A172 (cell line): ENCODE measurements around the gene CLIC1. TPM values are rescaled to one million over a fixed set of nuclear protein-coding genes. Genes with fewer than 3 reads are reported as not detected.
"Not testable (repeated sequence)": the region's sequence is repeated elsewhere in the genome, so short reads cannot be mapped to it uniquely, and the experiment has no call there.

Source experiments
- DNase-seq: peaks from one replicate; pipeline ENCODE4 v3.0.0-alpha.2; 2015; ENCODE audit warnings: low spot score
- total RNA-seq: library from RNA; depleted of rRNA; stranded (reverse); fragments of >200 nt; shearing (Covaris generic); gene quantifications from 2 replicates; pipeline ENCODE4 v1.2.3, GENCODE V29; 2014

CLIC1 gene
- total RNA-seq, 1 experiment from 2014 or later, result 1,153 TPM

GRCh38 chr6:31722173-31722572 is 14.2 kb downstream of the CLIC1 start:
- DNase-seq, result no peak

- no peak for DNase-seq
Measured at GRCh38 chr6:31721351-31722020, 14.8 kb downstream of the CLIC1 start, which contains the start of gene LY6G6C. Gene LY6G6C (minus strand): TSS chr6:31721746. CDS start chr6:31721679, 67 bp downstream.

DNA sequence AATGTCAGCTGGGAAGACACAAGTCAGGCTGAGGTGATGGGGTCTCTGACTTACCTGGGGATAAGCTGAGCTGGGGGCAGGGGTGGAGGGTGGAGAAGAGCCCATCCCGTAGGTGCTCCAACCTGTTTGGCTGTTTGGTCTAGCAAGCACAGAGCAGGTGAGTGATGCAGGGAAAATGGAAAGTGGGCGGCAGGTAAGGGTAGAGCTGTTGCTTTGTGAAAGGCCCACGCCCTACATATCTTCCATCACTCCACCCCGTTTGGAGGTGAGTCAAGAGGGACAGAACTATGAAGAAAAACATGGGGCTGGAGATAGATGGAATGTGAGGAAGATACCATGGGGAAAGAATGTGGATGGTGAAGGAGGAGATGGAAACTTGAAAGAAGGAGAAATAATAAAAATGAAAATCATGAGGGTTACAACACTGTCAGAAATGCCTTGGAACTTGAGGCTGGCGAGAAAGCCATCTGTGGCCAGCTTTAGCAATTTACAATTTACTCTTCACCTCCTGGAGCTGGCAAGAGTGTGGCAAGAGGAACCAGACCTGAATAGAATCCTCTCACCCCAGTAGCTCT is 16.0 kb downstream of the CLIC1 start:
- DNase-seq, result no peak

DNA sequence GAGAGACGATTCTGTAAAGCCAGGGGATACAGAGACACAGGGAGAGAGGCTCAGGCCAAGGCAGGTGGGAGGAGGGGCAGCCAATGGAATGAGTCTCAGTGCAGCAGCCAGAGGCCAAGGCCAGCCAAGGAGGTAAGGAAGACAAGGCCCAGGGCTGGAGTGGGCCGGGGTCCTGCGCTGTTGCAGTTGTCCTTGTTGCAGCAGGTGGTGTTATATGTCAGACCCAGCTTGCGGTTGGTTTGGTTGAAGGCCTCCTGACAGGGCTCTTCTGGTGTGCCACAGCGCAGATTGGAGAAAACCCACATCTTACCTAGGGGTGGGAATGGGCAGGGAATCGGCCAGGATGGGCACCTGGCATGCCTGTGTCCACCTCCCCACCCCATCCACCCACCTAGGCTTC is 17.3 kb downstream of the CLIC1 start:
- DNase-seq, result no peak

DNA sequence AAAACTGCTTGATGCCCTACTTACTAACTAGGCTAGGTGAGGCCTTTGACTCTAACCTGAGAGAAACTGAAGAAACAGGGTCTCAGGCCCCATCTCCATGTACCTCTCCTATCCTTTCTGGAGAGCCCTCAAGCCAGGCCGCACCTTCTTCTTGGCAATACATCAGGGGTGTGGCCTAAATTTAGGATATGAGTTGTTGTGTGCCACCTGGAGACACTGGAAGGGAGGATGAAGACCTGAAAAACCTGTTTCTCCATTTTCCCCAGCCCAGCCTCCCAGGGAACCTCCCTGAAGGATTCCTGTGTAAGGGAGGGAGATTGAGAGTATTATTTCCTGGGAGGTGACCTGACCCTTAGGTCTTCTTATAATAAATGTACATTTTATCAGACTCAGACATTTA is 18.1 kb downstream of the CLIC1 start:
- DNase-seq, result no peak

- no peak for DNase-seq
Measured at GRCh38 chr6:31717499-31718222, 18.7 kb downstream of the CLIC1 start.

DNA sequence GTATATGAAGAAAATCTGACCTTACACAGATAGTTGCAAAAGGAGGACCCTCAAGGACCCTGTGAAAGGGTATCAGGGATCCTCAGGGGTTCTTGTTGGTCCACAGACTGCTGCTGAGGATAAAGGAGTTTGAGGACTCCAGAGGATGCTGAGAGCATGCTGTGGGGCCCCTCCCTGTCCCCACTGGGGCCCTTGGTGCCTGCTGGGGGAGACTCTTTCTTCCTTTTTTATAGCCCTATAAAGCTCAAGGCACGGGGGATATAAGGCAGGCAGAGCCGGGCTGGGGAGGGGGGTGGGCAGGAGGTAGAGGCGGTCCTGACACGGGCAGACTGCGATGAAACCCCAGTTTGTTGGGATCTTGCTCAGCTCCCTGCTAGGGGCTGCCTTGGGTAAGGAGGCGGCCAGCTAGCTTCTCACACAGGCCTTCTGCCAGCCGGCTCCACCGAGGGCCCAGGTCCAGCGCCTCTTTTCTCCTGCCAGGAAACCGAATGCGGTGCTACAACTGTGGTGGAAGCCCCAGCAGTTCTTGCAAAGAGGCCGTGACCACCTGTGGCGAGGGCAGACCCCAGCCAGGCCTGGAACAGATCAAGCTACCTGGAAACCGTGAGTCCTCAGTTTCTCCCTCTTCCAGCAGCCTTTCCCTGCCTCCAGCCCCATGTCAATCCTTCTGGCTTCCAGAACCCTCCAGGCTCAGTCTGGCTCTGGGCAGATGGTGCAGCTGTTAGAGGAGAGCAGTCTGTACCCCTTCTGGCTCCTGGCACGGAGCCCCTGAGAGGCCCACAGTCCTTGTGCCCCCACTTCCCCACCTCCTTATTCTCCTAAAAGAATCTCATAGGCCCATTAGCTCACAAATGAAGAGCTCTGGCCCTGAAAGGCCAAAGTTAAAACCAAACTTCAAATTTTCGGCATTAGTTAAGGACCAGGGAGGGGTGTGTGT is 21.0 kb downstream of the CLIC1 start, which contains the start of gene LY6G6D:
TSS of gene LY6G6D (plus strand) at position 327 of the 937 bp plus-strand sequence. CDS start at position 335, 8 bp downstream.
- no peak for DNase-seq

GRCh38 chr6:31713991-31714684 is 22.2 kb downstream of the CLIC1 start:
- DNase-seq, result no peak

DNA sequence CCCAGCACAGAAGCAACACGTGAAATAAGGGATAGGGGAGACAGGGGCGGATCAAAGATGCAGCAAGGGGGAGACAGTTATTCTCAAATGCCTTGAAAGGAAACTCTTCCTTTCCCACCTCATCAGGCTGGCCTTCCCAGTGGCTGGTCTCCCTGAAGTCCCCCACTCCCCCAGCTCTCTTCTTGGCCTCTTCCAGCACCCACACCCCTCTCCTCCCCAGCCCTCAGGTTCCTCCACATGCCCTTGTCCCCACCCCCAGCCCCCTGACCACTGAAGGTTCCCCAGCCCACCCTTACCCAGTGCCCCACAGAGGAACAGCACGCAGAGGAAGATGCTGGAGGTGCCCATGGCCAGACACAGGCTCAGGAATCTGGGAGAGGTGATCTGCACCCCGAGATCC is 22.9 kb downstream of the CLIC1 start:
- no peak for DNase-seq

GRCh38 chr6:31712296-31712695 is 24.0 kb downstream of the CLIC1 start:
- no peak for DNase-seq

DNA sequence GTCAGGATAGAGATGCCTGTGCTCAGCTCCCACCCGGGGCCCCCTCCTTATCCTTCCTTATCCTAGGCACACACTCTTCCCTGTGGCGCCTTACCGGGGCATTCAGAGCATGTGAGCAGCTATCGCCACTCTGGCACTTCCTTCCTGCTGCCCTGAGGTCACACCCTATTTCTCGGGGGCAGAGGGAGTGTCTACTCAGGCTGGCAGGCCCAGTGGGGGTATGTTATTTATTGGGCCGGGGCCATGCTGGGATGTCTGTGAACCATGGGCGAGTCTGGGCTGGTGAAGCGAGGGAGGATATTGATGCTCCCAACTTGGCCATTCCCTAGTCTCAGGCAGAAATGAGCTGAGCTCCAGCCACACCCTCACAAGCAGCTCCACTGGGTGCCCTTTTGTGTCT is 25.1 kb downstream of the CLIC1 start:
- DNase-seq, result no peak

GRCh38 chr6:31710523-31711219 is 25.7 kb downstream of the CLIC1 start:
- no peak for DNase-seq

GRCh38 chr6:31709157-31709556 is 27.2 kb downstream of the CLIC1 start:
- DNase-seq, result not testable (repeated sequence)

GRCh38 chr6:31708224-31708623 is 28.1 kb downstream of the CLIC1 start:
- no peak for DNase-seq

- DNase-seq, result no peak
Measured at GRCh38 chr6:31707701-31708100, 28.6 kb downstream of the CLIC1 start.

DNA sequence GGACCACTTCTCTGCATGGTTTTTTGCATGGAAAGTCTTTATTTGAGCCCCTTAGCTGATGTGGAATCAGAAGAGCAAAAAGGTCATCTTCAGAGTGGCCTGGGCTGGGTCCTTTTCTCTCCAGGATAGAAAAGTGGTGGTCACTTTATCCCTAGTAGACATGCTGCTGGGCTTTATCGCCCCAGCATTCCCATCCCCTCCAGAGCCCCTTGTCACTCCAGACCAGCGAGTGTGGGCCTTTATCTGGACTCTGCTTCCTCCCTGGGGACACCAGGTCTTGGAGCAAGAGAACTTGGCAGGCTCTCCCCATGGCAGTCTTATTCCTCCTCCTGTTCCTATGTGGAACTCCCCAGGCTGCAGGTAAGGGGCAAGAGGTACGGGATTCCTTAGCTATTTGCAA is 29.7 kb downstream of the CLIC1 start, which contains the start of gene LY6G6F:
TSS of gene LY6G6F (plus strand) at position 268 of the 400 bp plus-strand sequence. CDS start at position 309, 41 bp downstream.
- no peak for DNase-seq

DNA sequence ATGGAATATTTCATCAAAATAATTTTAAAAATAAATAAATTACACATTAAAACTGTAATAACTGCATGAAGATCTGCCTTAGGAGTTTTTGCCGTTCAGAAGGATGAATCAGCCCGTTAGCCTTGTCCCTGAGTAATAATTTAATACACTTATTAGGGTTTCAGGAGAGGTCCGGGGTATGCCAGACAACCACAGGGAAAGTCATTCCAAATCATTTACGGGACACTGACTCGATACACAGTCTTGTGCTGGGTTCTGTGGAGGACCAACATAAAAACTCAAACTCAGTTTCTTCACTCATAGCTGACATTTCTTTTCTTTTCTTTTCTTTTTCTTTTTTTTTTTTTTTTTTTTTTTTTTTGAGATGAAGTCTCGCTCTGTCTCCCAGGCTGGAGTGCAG is 30.4 kb downstream of the CLIC1 start:
- no peak for DNase-seq

GRCh38 chr6:31702819-31703716 is 33.3 kb downstream of the CLIC1 start, which contains the start of gene ABHD16A:
Gene ABHD16A (minus strand): TSS chr6:31703324. CDS start chr6:31703281, 43 bp downstream.
- DNase-seq, result peak; percentile 93

DNA sequence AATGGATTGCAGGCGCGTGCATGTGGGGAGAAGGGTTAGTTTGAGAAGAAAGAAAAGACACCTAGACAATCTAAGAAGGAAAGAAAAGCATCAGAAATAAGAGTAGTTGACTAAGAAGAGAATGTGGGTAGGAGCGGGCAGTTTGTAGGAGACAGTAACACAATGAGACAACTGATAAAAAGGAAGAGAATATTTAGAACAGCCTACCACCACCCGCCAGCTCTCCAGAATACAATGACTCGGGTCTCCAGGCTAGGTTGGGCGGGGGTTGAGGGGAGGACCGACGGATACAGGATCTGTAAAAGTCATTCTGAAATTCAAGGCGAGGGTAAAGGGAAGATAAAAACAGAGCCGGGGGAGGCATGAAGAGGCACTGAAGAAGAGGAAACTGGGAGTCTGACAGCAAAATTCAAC is 33.9 kb downstream of the CLIC1 start:
- DNase-seq, result no peak
